Spleen (tissue), 3 donors: ENCODE measurements around the gene SLX4.

Experiments
- POLR2A ChIP-seq, 3 donors: fragments of 450-650 bp; IDR thresholded peaks; one replicate each; pipeline ENCODE4 v1.5.1; 2017; ENCODE audit warnings: antibody characterized with exemption in 3 of 3, mild to moderate bottlenecking in 1 of 3
- POLR2AphosphoS5 ChIP-seq, 3 donors: sonication (generic); formaldehyde crosslinking; IDR thresholded peaks; one replicate each; pipeline ENCODE4 v1.5.1; 2017; ENCODE audit warnings: antibody characterized with exemption in 3 of 3

DNA sequence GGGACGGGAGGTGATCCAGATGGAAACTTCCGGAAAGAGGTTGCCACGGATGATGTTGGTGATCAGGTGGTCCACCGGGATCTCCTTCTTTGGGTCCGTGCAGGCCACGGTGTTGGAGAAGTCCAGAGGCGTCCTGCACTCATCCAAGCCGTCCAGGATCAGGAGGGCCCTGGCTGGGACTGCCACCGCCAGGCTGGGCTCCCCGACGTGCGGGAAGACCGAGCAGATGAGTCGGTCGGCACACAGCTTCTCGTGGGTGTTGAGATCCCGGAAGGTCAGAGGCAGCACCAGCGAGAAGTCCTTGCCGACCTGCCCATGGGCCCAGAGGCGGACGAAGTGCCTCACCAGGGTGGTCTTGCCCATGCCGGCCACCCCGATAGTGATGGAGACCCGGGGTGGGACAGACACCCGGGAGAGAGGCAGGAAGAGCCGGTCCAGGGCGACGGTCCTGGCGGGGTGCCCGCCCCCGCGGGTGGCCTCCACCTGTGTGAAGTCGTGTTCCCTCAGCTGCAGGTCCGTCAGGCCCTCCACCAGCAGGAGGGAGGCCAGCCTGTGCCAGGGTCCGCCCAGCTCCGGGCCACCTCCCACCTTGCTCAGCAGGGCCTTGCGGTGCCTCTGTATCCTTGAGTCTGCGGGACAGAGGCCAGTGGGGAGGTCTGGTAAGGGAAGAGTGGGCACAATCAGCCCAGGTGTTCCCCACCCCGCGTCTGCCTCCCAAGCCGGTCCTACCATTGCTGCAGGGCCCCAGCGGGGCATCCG lies 47.1 kb downstream of the SLX4 start:
- TF ChIP-seq POLR2AphosphoS5 (IDR thresholded peaks at IDR 0.05) (peak in 1 of 3 donors; percentile 28), POLR2A (IDR thresholded peaks at IDR 0.05) (no peak)
